Astrocyte (in vitro differentiated cells and primary cell): Measurements from ENCODE around the gene VAX1. TPM values are rescaled to one million over a fixed set of nuclear protein-coding genes. Genes with fewer than 3 reads are reported as not detected.

ENCODE experiments used
- DNase-seq: peaks from one replicate; pipeline ENCODE4 v3.0.0-alpha.2; 2010; ENCODE audit warnings: low read depth
- FAIRE-seq: peaks from 2 replicates; lab custom pipeline; 2011; peaks lifted over from hg19 to GRCh38; lab: Jason Lieb, UNC
- H2AFZ ChIP-seq: 2 replicates; pipeline ENCODE4 v1.6.0; 2012; ENCODE audit warnings: low read depth, low read length, inconsistent platforms
- H3K27ac ChIP-seq: 2 replicates; pipeline ENCODE4 v1.5.1; 2011; ENCODE audit warnings: low read depth, low read length, inconsistent platforms
- H3K27me3 ChIP-seq: 2 replicates; pipeline ENCODE4 v1.6.0; 2011; ENCODE audit warnings: low read length, inconsistent platforms; ENCODE audit not compliant: insufficient read depth
- H3K36me3 ChIP-seq: 2 replicates; pipeline ENCODE4 v1.5.1; 2011; ENCODE audit warnings: low read length, inconsistent platforms; ENCODE audit not compliant: insufficient read depth
- H3K4me1 ChIP-seq: 2 replicates; pipeline ENCODE4 v1.5.1; 2011; ENCODE audit warnings: low read length, inconsistent platforms; ENCODE audit not compliant: insufficient read depth
- H3K4me2 ChIP-seq: 2 replicates; pipeline ENCODE4 v1.6.0; 2012; ENCODE audit warnings: low read length, inconsistent platforms
- H3K4me3 ChIP-seq: 2 replicates; pipeline ENCODE4 v1.5.1; 2011; ENCODE audit warnings: low read depth, mild to moderate bottlenecking, low read length, inconsistent platforms; ENCODE audit not compliant: insufficient read depth
- H3K79me2 ChIP-seq: 2 replicates; pipeline ENCODE4 v1.6.0; 2012; ENCODE audit warnings: mild to moderate bottlenecking, low read length, inconsistent platforms; ENCODE audit not compliant: insufficient read depth
- H3K9ac ChIP-seq: 2 replicates; pipeline ENCODE4 v1.6.0; 2012; ENCODE audit warnings: mild to moderate bottlenecking, low read length, inconsistent platforms
- H3K9me3 ChIP-seq: 2 replicates; pipeline ENCODE4 v1.5.1; 2012; ENCODE audit warnings: low read depth, mild to moderate bottlenecking, low read length, inconsistent platforms; ENCODE audit not compliant: insufficient read depth
- H4K20me1 ChIP-seq: 2 replicates; pipeline ENCODE4 v1.6.0; 2012; ENCODE audit warnings: low read length, inconsistent platforms; ENCODE audit not compliant: insufficient read depth
- H3K27ac Mint-ChIP-seq: one replicate; pipeline ENCODE4 v1.8.0; 2021; ENCODE audit warnings: mild to moderate bottlenecking, mixed read lengths; ENCODE audit not compliant: unreplicated experiment
- H3K27me3 Mint-ChIP-seq: one replicate; pipeline ENCODE4 v1.8.0; 2021; ENCODE audit warnings: low read depth, mixed read lengths; ENCODE audit not compliant: unreplicated experiment
- H3K36me3 Mint-ChIP-seq: one replicate; pipeline ENCODE4 v1.8.0; 2021; ENCODE audit warnings: low read depth, mixed read lengths; ENCODE audit not compliant: unreplicated experiment
- H3K4me1 Mint-ChIP-seq: one replicate; pipeline ENCODE4 v1.8.0; 2021; ENCODE audit warnings: low read depth, mixed read lengths; ENCODE audit not compliant: unreplicated experiment
- H3K4me3 Mint-ChIP-seq: one replicate; pipeline ENCODE4 v1.8.0; 2021; ENCODE audit warnings: mild to moderate bottlenecking, moderate library complexity, mixed read lengths; ENCODE audit not compliant: unreplicated experiment
- H3K9me3 Mint-ChIP-seq: one replicate; pipeline ENCODE4 v1.8.0; 2021; ENCODE audit warnings: mild to moderate bottlenecking, mixed read lengths; ENCODE audit not compliant: unreplicated experiment
- EZH2 ChIP-seq: IDR thresholded peaks from 2 replicates; pipeline ENCODE4 v1.6.1; 2012; ENCODE audit warnings: mild to moderate bottlenecking, low read length, inconsistent platforms; ENCODE audit not compliant: insufficient read depth
- total RNA-seq: library from RNA; stranded (reverse); gene quantifications from 2 replicates; pipeline ENCODE4 v1.2.1, GENCODE V29; 2021
- TF ChIP-seq, protein P1 (sequence below): IDR thresholded peaks from 2 replicates; pipeline ENCODE4 v1.5.1; 2011; ENCODE audit warnings: low read depth, mild to moderate bottlenecking, inconsistent platforms, low read length, moderate library complexity; ENCODE audit not compliant: insufficient read depth

VAX1 gene
- total RNA-seq, 1 donor from 2014 or later = 0.34 TPM

DNA sequence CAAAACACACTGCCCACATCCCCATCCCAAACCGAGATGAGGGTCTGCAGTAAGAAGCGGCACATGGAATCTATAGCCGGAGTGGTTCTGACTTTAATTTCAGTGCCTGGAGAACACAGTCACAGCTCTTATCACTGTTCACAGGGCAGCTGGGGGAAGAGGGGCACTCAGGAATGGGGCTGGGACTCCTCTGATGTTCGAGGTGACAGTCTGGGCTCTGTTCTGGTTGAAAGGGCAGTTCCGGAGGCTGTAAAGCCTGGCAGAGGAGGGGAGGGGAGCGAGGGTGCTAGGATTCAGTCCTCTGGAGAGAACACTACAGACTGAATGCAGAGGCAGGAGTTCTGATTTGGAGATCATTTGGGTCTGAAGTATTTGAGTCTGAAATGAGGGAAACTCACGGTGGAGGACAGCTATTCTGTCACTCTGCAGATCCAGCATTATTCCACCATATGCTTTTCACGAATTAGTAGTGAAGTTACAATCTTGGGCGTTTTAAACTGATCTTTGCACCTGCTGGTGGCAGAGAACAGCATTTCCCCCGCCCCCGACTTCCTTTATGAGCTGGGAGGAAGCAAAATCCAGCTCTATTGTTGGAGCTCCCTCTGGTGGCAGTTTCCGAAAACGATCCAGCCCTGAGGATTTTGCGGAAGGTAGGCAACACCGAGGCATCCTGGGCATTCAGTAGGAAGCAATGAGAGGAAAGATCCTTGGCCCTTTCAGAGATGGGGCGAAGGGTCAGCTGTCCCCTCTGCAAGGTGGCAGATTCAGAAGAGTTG, 36.6 kb upstream of the VAX1 start:
- peaks cover 4% of the 10 kb centered on the region for H3K4me1 Mint-ChIP-seq
- Histone ChIP-seq H3K4me2 (peak overlapping the region; percentile 92), H3K4me1 (peaks cover 13% of the 10 kb centered on the region), H3K27me3 (peaks cover 40% of the 10 kb centered on the region), H3K27ac (no peak overlapping the region), H3K9ac (no peak overlapping the region), H3K79me2 (no peaks in the 10 kb centered on the region), H4K20me1 (no peaks in the 10 kb centered on the region), H2AFZ (peak overlapping the region; percentile 90), H3K36me3 (no peaks in the 10 kb centered on the region), H3K9me3 (no peaks in the 10 kb centered on the region), H3K4me3 (peak overlapping the region; percentile 57)
- H3K27me3 Mint-ChIP-seq = peaks cover 76% of the 10 kb centered on the region
- peak overlapping the region; percentile 86 for H3K4me3 Mint-ChIP-seq
- H3K9me3 Mint-ChIP-seq = peaks cover 4% of the 10 kb centered on the region
- no peaks in the 10 kb centered on the region for H3K36me3 Mint-ChIP-seq
- FAIRE-seq (peak; percentile 9), DNase-seq (peak; percentile 46)
- TF ChIP-seq, protein P1, sequence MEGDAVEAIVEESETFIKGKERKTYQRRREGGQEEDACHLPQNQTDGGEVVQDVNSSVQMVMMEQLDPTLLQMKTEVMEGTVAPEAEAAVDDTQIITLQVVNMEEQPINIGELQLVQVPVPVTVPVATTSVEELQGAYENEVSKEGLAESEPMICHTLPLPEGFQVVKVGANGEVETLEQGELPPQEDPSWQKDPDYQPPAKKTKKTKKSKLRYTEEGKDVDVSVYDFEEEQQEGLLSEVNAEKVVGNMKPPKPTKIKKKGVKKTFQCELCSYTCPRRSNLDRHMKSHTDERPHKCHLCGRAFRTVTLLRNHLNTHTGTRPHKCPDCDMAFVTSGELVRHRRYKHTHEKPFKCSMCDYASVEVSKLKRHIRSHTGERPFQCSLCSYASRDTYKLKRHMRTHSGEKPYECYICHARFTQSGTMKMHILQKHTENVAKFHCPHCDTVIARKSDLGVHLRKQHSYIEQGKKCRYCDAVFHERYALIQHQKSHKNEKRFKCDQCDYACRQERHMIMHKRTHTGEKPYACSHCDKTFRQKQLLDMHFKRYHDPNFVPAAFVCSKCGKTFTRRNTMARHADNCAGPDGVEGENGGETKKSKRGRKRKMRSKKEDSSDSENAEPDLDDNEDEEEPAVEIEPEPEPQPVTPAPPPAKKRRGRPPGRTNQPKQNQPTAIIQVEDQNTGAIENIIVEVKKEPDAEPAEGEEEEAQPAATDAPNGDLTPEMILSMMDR = peak; percentile 91
- TF ChIP-seq EZH2 = no peak
- H3K27ac Mint-ChIP-seq = peak overlapping the region; percentile 62

- peaks cover 75% of the 10 kb centered on the region for H3K27me3 ChIP-seq
- peaks cover 85% of the 10 kb centered on the region for H3K27me3 Mint-ChIP-seq
Observed at GRCh38 chr10:117170244-117170643, 32.2 kb upstream of the VAX1 start.

More at GRCh38 chr10:117170244-117170643, 32.2 kb upstream of the VAX1 start:
- Histone ChIP-seq H3K9me3 (peaks cover 2% of the 10 kb centered on the region), H4K20me1 (peaks cover 4% of the 10 kb centered on the region), H3K79me2 (no peaks in the 10 kb centered on the region), H3K4me1 (peaks cover 12% of the 10 kb centered on the region), H3K36me3 (no peaks in the 10 kb centered on the region), H3K27ac (no peak overlapping the region), H2AFZ (no peak overlapping the region), H3K4me2 (no peak overlapping the region), H3K9ac (no peak overlapping the region), H3K4me3 (no peak overlapping the region)
- H3K27ac Mint-ChIP-seq = no peak overlapping the region
- H3K9me3 Mint-ChIP-seq = peaks cover 11% of the 10 kb centered on the region
- DNase-seq = no peak
- no peaks in the 10 kb centered on the region for H3K36me3 Mint-ChIP-seq
- H3K4me3 Mint-ChIP-seq = no peak overlapping the region
- no peak for FAIRE-seq
- H3K4me1 Mint-ChIP-seq = peaks cover 4% of the 10 kb centered on the region
- no peak for TF ChIP-seq EZH2
- TF ChIP-seq, protein P1 = no peak
